Stimulated activated CD8-positive, alpha-beta memory T cell treated with anti-CD3 and anti-CD28 coated beads, Interleukin-4, amount 100 ng/mL, for 4 hours (primary cell): Measurements from ENCODE around the gene TUT1.
A peak's percentile ranks its signal among the peaks of the same experiment; 100 is the strongest.
"Not testable (repeated sequence)": the region's sequence is repeated elsewhere in the genome, so short reads cannot be mapped to it uniquely, and the experiment has no call there.

Experiments used
- DNase-seq, 2 donors: peaks; one replicate each; pipeline ENCODE4 v3.0.0-alpha.2; 2020; ENCODE audit warnings: low read depth in 2 of 2, low spot score in 1 of 2

Gene TUT1

GRCh38 chr11:62556875-62557631 is 34.3 kb downstream of the TUT1 start:
- DNase-seq: no peak

GRCh38 chr11:62556108-62556874 is 35.0 kb downstream of the TUT1 start:
- DNase-seq: peak in 1 of 2 donors; percentile 63

- DNase-seq: no peak
These were observed 35.7 kb downstream of the TUT1 start for GRCh38 chr11:62555464-62556107.

GRCh38 chr11:62554387-62555167 is 36.7 kb downstream of the TUT1 start:
- DNase-seq: no peak

- DNase-seq: no peak
These were observed 37.4 kb downstream of the TUT1 start for GRCh38 chr11:62553839-62554361.

GRCh38 chr11:62553080-62553838 is 38.1 kb downstream of the TUT1 start:
- DNase-seq: no peak

- no peak for DNase-seq
These were observed 38.7 kb downstream of the TUT1 start for GRCh38 chr11:62552485-62553079.

- not testable (repeated sequence) for DNase-seq
These were observed 40.8 kb downstream of the TUT1 start for GRCh38 chr11:62550478-62550877.

- DNase-seq: no peak
These were observed 42.6 kb downstream of the TUT1 start for GRCh38 chr11:62548545-62549335.

- DNase-seq: no peak
These were observed 43.5 kb downstream of the TUT1 start for GRCh38 chr11:62547691-62548281.

GRCh38 chr11:62546929-62547625 is 44.2 kb downstream of the TUT1 start:
- DNase-seq: no peak

- DNase-seq: no peak
These were observed 44.9 kb downstream of the TUT1 start, which contains the start of gene AHNAK for GRCh38 chr11:62546244-62546928. AHNAK (minus strand) TSS chr11:62546806; CDS start chr11:62536098, 10,708 bp downstream.

GRCh38 chr11:62545437-62546243 is 45.7 kb downstream of the TUT1 start:
- no peak for DNase-seq

GRCh38 chr11:62544581-62545436 is 46.5 kb downstream of the TUT1 start:
- DNase-seq: no peak

GRCh38 chr11:62543680-62544444 is 47.5 kb downstream of the TUT1 start:
- DNase-seq: no peak
